Thymus (tissue), 11 donors: ENCODE results near the gene SERGEF. TPM values are rescaled to one million over a fixed set of nuclear protein-coding genes. Genes with fewer than 3 reads are reported as not detected.
A peak's percentile ranks its signal among the peaks of the same experiment; 100 is the strongest.

ENCODE experiments used
- DNase-seq, 9 donors: peaks; one replicate each; pipeline ENCODE4 v3.0.0-alpha.2; 2013; ENCODE audit warnings: low spot score in 9 of 9, low read depth in 6 of 9, missing footprints in 1 of 9
- H3K27ac ChIP-seq, 2 donors: one replicate each; pipeline ENCODE4 v1.5.1; 2013; ENCODE audit warnings: control low read depth in 1 of 2, low read depth in 1 of 2, low read length in 1 of 2, mild to moderate bottlenecking in 1 of 2, moderate library complexity in 1 of 2
- H3K27me3 ChIP-seq, 2 donors: one replicate each; pipeline ENCODE4 v1.5.1; 2013; ENCODE audit warnings: low read length in 1 of 2; ENCODE audit not compliant: control insufficient read depth in 2 of 2, insufficient read depth in 1 of 2
- H3K36me3 ChIP-seq, 2 donors: one replicate each; pipeline ENCODE4 v1.5.1; 2013; ENCODE audit warnings: low read length in 1 of 2, mild to moderate bottlenecking in 1 of 2, moderate library complexity in 1 of 2; ENCODE audit not compliant: control insufficient read depth in 2 of 2, insufficient read depth in 2 of 2
- H3K4me1 ChIP-seq, 2 donors: one replicate each; pipeline ENCODE4 v1.5.1; 2013; ENCODE audit warnings: low read length in 2 of 2; ENCODE audit not compliant: control insufficient read depth in 2 of 2, insufficient read depth in 2 of 2
- H3K4me3 ChIP-seq, 2 donors: one replicate each; pipeline ENCODE4 v1.5.1; 2013; ENCODE audit warnings: low read length in 2 of 2, control low read depth in 1 of 2, mild to moderate bottlenecking in 1 of 2
- H3K9me3 ChIP-seq, 2 donors: one replicate each; pipeline ENCODE4 v1.5.1; 2013; ENCODE audit warnings: low read length in 1 of 2, mild to moderate bottlenecking in 1 of 2; ENCODE audit not compliant: control insufficient read depth in 2 of 2, insufficient read depth in 1 of 2
- WGBS: extraction: QIAGEN DNeasy Blood & Tissue Kit; methylation state at CpG from one replicate; pipeline ENCODE4 v1.1.7; 2013; 5-methylcytosine and 5-hydroxymethylcytosine counted together
- polyA plus RNA-seq: library from polyadenylated mRNA; stranded (reverse); fragments of 200-250 nt; gene quantifications from one replicate; pipeline ENCODE4 v1.2.3, GENCODE V29; 2013
- total RNA-seq: library from RNA; stranded (reverse); fragments of 120-200 nt; gene quantifications from one replicate; pipeline ENCODE4 v1.2.4, GENCODE V29; 2013
- donor health status: healthy.

The SERGEF gene
- total and polyA plus RNA-seq, 2 donors: 52.8 to 84.2 TPM

DNA sequence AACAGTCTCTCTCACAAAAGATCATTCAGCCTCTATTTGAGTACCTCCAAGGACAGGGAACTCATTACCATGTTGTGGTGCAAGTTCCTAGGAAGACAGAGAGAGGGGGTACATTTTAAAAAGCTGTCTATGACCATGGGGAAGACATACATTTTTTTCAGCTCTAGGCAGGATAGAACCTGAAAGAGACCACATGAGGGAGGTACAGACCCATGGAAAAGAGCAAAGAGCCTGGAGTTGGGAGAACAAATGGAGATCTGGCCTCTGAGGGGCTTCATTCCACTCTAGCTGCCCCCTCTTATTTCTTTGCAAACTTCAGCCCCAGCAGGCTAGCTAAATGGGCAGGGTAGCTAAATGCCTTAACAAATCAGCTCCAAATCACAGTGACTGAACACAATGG, 241.9 kb downstream of the SERGEF start:
- Histone ChIP-seq H3K36me3 (no peaks in the 10 kb centered on the region), H3K9me3 (no peaks in the 10 kb centered on the region), H3K4me3 (no peak overlapping the region), H3K4me1 (no peaks in the 10 kb centered on the region), H3K27ac (no peak overlapping the region), H3K27me3 (no peaks in the 10 kb centered on the region)
- no peak for DNase-seq

DNA sequence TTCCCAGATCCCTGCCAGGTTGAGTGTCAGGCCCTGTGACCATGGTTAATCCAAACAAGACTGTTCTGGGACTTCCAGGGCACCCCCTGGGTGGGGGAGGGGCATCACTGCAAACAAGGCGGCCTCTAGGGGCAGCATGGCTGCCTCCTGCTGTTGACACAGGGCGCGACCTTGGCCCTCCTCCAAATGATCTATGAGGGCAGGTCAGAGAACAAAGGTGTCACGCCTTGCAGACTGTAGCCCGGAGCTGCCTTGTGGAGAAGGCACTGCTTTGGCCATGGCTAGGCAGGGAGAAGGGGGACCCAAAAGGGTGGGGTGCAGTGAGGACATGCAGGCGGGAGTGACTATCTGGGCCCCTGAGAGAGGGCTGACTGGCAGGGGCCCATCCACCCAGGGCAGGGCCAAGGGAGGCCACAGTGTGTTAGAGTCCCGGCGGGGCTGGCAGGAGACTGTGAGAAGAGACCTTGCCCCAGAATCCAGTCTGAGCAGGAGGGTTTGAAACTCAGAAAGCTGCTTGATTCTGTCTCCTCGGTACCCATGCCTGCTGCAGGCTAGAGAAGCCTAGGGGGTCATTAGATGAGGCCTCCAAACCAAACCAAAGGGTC, 242.7 kb downstream of the SERGEF start:
- Histone ChIP-seq H3K27me3 (no peaks in the 10 kb centered on the region), H3K4me3 (no peak overlapping the region), H3K36me3 (no peaks in the 10 kb centered on the region), H3K4me1 (no peaks in the 10 kb centered on the region), H3K9me3 (no peaks in the 10 kb centered on the region), H3K27ac (no peak overlapping the region)
- peak in 1 of 9 donors; percentile 5 for DNase-seq
- WGBS: 89% methylated on average over 9 of the region's 9 CpGs

DNA sequence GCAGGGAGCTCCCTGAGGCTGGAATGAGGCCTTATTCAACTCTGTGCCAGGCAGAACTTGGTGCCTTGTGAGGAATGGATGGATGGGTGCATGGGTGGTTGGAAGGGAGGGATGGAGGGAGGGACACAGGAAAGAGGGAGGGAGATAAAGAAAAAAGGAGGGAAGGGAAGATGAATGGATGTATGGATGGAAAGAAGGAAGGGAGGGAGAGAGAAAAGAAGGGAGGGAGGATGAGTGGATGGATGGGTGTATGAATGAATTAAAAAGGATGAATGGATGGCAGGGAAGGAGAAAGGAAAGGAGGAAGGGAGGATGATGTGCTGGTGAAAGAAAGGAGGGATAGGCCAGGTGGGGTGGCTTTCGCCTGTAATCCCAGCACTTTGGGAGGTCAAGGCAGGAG, 243.6 kb downstream of the SERGEF start:
- 89% methylated on average over 1 of the region's 1 CpG for WGBS
- no peak for DNase-seq

DNA sequence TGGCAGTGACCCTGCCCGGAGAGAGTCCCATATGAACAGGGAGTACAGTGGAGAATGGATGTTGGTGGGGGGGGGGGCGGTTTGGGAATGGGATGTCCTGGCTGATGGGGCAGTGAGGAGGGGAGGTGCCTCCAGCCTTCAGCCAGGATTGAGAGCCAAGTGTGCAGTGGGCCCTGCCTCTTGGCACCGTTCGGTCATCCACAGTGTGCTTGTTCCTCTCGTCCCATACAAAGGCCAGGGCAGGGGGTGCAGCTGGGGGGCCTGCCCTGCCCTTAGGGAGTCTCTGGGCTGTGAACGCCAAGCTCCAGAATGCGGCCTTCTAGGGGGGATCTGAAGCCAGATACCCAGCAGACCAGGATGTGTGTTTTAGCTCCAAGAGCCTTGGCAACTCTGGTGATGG, 244.3 kb downstream of the SERGEF start:
- Histone ChIP-seq H3K4me3 (no peak overlapping the region), H3K4me1 (no peaks in the 10 kb centered on the region), H3K9me3 (no peaks in the 10 kb centered on the region), H3K36me3 (no peaks in the 10 kb centered on the region), H3K27ac (no peak overlapping the region), H3K27me3 (no peaks in the 10 kb centered on the region)
- DNase-seq: no peak
- WGBS: 97% methylated on average over 7 of the region's 7 CpGs

More for the DNA sequence above, 243.6 kb downstream of the SERGEF start:
- Histone ChIP-seq H3K9me3 (no peaks in the 10 kb centered on the region), H3K27me3 (no peaks in the 10 kb centered on the region), H3K36me3 (no peaks in the 10 kb centered on the region), H3K4me1 (no peaks in the 10 kb centered on the region), H3K27ac (no peak overlapping the region), H3K4me3 (no peak overlapping the region)

DNA sequence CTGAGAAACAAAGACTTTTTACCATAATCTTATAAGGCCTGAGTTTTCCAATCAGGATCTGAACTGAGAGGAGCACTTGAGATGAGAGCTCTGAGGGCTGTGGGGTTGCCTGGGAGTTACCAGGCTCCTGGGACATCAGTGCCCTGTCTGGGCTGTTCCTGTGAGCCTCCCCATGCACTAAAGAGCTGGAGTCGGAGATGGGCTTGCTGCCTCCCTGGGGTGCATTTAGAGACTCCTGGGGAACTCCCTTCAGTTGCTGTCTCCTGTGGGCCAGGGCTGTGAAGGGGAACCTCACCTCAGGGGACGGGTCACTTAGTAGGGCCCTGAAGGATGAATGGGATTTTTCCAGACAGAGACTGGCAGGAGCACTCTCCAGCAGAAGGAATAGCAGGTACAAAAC, 244.9 kb downstream of the SERGEF start:
- H3K27ac ChIP-seq: no peak overlapping the region
- 92% methylated on average over 2 of the region's 2 CpGs for WGBS
- no peak overlapping the region for H3K4me3 ChIP-seq
- DNase-seq: no peak
- H3K36me3 ChIP-seq: no peaks in the 10 kb centered on the region
- no peaks in the 10 kb centered on the region for H3K27me3 ChIP-seq
- no peaks in the 10 kb centered on the region for H3K4me1 ChIP-seq
- H3K9me3 ChIP-seq: no peaks in the 10 kb centered on the region

DNA sequence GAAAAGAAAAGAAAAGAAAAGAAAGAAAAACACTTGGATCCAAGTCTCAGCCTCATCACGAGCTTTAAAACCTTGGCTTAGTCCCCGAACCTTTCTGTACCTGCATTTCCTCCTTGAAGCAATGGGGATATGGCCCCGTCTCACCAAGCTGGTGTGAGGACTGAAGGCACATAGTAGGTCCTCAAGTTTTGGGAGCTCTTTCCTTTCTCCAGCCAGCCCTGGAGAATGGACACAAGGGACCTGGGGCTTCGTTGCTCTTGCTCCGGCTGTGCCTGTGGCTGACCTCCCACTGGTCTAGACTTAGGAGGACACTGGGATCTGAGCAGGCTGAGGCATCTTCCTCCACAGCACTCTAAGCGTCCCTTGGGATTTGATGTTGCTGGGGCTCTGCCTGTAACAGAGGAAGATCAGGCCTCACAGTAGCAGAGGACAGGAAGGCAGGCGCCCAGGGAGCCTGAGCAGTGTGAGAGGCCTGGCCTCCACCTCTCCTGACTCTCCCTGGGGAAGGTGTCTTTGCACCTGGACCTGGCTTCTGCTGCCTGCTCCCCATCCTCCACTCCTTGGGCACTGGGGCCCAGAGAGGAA, 245.5 kb downstream of the SERGEF start:
- H3K27me3 ChIP-seq: no peaks in the 10 kb centered on the region
- no peaks in the 10 kb centered on the region for H3K36me3 ChIP-seq
- H3K4me3 ChIP-seq: no peak overlapping the region
- WGBS: 83% methylated on average over 7 of the region's 7 CpGs
- DNase-seq: no peak
- no peak overlapping the region for H3K27ac ChIP-seq
- H3K9me3 ChIP-seq: no peaks in the 10 kb centered on the region
- no peaks in the 10 kb centered on the region for H3K4me1 ChIP-seq

DNA sequence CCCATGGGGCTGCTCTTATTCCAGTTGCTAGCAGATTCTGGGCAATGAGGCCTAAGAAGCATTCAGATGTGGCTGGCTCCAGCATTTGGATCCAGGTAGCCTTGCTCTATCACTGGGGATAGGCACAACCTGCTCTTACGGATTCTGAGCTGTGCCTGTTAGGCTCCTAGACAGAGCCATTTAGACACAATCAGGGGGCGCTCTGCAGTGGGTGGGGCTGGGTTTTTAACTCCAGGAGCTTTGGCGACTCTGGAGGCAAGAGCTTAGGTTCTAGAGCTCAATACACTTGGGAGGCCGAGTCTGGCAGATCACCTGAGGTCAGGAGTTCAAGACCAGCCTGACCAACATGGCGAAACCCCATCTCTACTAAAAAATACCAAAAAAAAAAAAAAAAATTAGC, 246.3 kb downstream of the SERGEF start:
- no peaks in the 10 kb centered on the region for H3K9me3 ChIP-seq
- no peaks in the 10 kb centered on the region for H3K36me3 ChIP-seq
- no peaks in the 10 kb centered on the region for H3K27me3 ChIP-seq
- no peak for DNase-seq
- no peak overlapping the region for H3K27ac ChIP-seq
- no peak overlapping the region for H3K4me3 ChIP-seq
- WGBS: 92% methylated on average over 5 of the region's 5 CpGs
- H3K4me1 ChIP-seq: no peaks in the 10 kb centered on the region

DNA sequence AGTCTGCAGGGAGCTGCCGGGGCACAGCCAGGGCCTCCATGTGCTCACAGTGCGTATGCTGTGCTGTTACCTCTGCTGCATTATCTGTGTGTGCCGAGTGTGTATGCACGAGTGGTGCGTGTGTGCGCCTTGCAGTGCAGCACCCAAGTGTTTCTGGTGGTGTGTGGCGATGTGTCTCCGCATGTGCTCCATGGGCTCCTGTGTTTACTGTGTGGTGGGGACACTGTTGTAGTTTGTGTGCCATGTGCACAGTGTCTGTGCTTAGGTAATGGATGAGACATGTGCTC, 246.8 kb downstream of the SERGEF start:
- no peak overlapping the region for H3K4me3 ChIP-seq
- 98% methylated on average over 8 of the region's 8 CpGs for WGBS
- no peaks in the 10 kb centered on the region for H3K36me3 ChIP-seq
- H3K27me3 ChIP-seq: no peaks in the 10 kb centered on the region
- no peak overlapping the region for H3K27ac ChIP-seq
- no peak for DNase-seq
- no peaks in the 10 kb centered on the region for H3K9me3 ChIP-seq
- H3K4me1 ChIP-seq: no peaks in the 10 kb centered on the region

DNA sequence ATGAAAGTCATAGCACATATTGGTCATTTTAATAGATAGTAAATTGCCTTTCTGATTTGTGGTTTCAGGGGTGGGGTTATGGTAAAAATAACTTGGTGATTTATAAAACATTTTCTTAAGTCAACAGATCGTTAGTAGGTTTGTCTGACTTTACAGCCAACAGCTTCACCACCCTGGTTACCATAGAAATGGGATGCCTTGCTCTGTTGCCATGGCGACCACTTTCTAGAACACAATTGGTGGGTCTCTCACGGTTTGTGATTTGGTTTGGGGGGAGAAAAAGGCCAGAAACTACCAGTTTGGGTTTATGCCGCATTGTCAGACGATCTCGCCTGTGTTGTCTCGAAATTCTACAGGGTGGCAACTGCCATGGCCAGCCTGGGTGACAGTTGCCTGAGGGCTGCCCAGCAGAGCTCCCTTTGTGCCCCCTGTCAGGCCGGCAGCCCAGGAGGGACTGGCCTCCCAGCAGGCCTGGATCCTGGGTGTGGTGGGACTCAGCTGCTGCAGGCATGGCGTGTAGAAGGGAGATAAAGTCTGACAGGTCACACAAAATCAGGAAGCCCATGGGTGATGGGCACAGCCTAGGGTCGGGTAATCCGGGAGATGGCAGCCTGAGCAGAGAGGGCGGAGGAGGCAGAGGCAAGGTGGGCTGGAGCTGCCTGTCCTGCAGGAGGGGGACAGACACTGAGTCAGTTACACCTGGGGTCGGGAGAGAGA, 247.3 kb downstream of the SERGEF start:
- H3K9me3 ChIP-seq: no peaks in the 10 kb centered on the region
- WGBS: 79% methylated on average over 13 of the region's 13 CpGs
- H3K27ac ChIP-seq: no peak overlapping the region
- H3K4me3 ChIP-seq: no peak overlapping the region
- no peaks in the 10 kb centered on the region for H3K36me3 ChIP-seq
- no peaks in the 10 kb centered on the region for H3K27me3 ChIP-seq
- H3K4me1 ChIP-seq: no peaks in the 10 kb centered on the region
- DNase-seq: no peak
